Spleen (tissue), 11 donors: ENCODE measurements around the gene IL10. TPM values are rescaled to one million over a fixed set of nuclear protein-coding genes. Genes with fewer than 3 reads are reported as not detected.
A peak's percentile ranks its signal among the peaks of the same experiment; 100 is the strongest.

Experiments
- DNase-seq: peaks from one replicate; pipeline ENCODE4 v3.0.0-alpha.2; 2020
- H3K27ac ChIP-seq, 8 donors: fragments of 200-600 bp; sonication (generic) in 7 of 8; 1 replicate in 4 of 8; 2 replicates in 4 of 8; pipeline versions ENCODE4 v1.5.0 to v1.8.0; 2016 to 2021; ENCODE audit warnings: inconsistent platforms in 4 of 8, mild to moderate bottlenecking in 4 of 8, moderate library complexity in 1 of 8
- H3K27me3 ChIP-seq, 7 donors: fragments of 200-600 bp; sonication (generic) in 6 of 7; replicated peaks in 1 of 7; 1 replicate in 4 of 7; 2 replicates in 3 of 7; pipeline versions ENCODE4 v1.5.0 to v1.8.0; 2016 to 2021; ENCODE audit warnings: inconsistent platforms in 3 of 7, mild to moderate bottlenecking in 1 of 7
- H3K36me3 ChIP-seq, 6 donors: fragments of 200-600 bp; sonication (generic) in 5 of 6; 1 replicate in 4 of 6; 2 replicates in 2 of 6; pipeline versions ENCODE4 v1.5.0 to v1.8.0; 2016 to 2021; ENCODE audit warnings: inconsistent platforms in 2 of 6
- H3K4me1 ChIP-seq, 6 donors: fragments of 200-600 bp; sonication (generic) in 5 of 6; 1 replicate in 3 of 6; 2 replicates in 3 of 6; pipeline versions ENCODE4 v1.5.0 to v1.8.0; 2016 to 2021; ENCODE audit warnings: inconsistent platforms in 3 of 6
- H3K4me3 ChIP-seq, 8 donors: fragments of 200-600 bp; sonication (generic) in 7 of 8; 1 replicate in 4 of 8; 2 replicates in 4 of 8; pipeline versions ENCODE4 v1.5.0 to v1.8.0; 2016 to 2021; ENCODE audit warnings: inconsistent platforms in 4 of 8, mild to moderate bottlenecking in 4 of 8, moderate library complexity in 2 of 8
- H3K9me3 ChIP-seq, 8 donors: fragments of 200-600 bp; sonication (generic) in 7 of 8; 1 replicate in 4 of 8; 2 replicates in 4 of 8; pipeline versions ENCODE4 v1.5.0 to v1.8.0; 2016 to 2021; ENCODE audit warnings: inconsistent platforms in 4 of 8
- POLR2A ChIP-seq, 3 donors: fragments of 450-650 bp; IDR thresholded peaks; one replicate each; pipeline ENCODE4 v1.5.1; 2017; ENCODE audit warnings: antibody characterized with exemption in 3 of 3, mild to moderate bottlenecking in 1 of 3
- POLR2AphosphoS5 ChIP-seq, 3 donors: sonication (generic); formaldehyde crosslinking; IDR thresholded peaks; one replicate each; pipeline ENCODE4 v1.5.1; 2017; ENCODE audit warnings: antibody characterized with exemption in 3 of 3
- WGBS, 5 donors: extraction: QIAGEN DNeasy Blood & Tissue Kit in 3 of 5; methylation state at CpG; one replicate each; pipeline versions ENCODE4 v1.1.5 to v1.1.7; 2013 to 2018; 5-methylcytosine and 5-hydroxymethylcytosine counted together
- intact Hi-C: fragments of 100-400 bp; cut with DNase I; formaldehyde crosslinking; loops from one replicate; pipeline ENCODE4 v1.15.0; 2023; ENCODE audit warnings: low total_unique reads
- polyA plus RNA-seq, 3 donors: library from polyadenylated mRNA; stranded (reverse); fragments of 200-250 nt; gene quantifications; one replicate each; pipeline ENCODE4 v1.2.1, GENCODE V29; 2013
- total RNA-seq, 7 donors: library from RNA; depleted of rRNA in 3 of 7; stranded (reverse); fragments of >200 nt in 3 of 7; fragmentation: NEBNext Ultra II Directional in 4 of 7; extraction: Animal tissue kit (Norgen Biotek cat#: 25700) in 4 of 7; gene quantifications; one replicate each; pipeline versions ENCODE4 v1.1.0 to v1.2.1, GENCODE V29; 2016 to 2021
- TF ChIP-seq, protein P1 (sequence below), 11 experiments: fragments of 200-600 bp in 7 of 11; fragments of 450-650 bp in 4 of 11; sonication (generic) in 4 of 11; IDR thresholded peaks in 8 of 11; conservative IDR thresholded peaks in 3 of 11; 1 replicate in 7 of 11; 2 replicates in 4 of 11; pipeline versions ENCODE4 v1.4.0 to v1.8.0; 2016 to 2021; ENCODE audit warnings: antibody characterized with exemption in 11 of 11, inconsistent platforms in 4 of 11, mild to moderate bottlenecking in 1 of 11
- donor health status: healthy with polysubstance abuse.
- donor health status: DM: no; HTN: no; CAD: no; lungs with moderate emphysema.
- donor health status: DM: no; HTN: no; CAD: no.
- donor health status: Bipolar disorder and iron deficiency.
- donor health status: healthy.
- donor health status: DM: no; HTN: no; CAD: no.
- donor health status: DM: yes; HTN: yes; CAD: no.

IL10 gene
- total and polyA plus RNA-seq, 10 donors = 3.0 to 23.2 (median 5.2) TPM

- no peak for DNase-seq
- Histone ChIP-seq H3K4me3 (no peak overlapping the region), H3K4me1 (peaks cover 0 to 38% (median 18%) of the 10 kb centered on the region in 6 donors), H3K36me3 (no peaks in the 10 kb centered on the region), H3K9me3 (no peaks in the 10 kb centered on the region), H3K27ac (no peak overlapping the region), H3K27me3 (no peaks in the 10 kb centered on the region)
- TF ChIP-seq POLR2A (IDR thresholded peaks at IDR 0.05) (no peak), POLR2AphosphoS5 (IDR thresholded peaks at IDR 0.05) (no peak)
- TF ChIP-seq, protein P1, sequence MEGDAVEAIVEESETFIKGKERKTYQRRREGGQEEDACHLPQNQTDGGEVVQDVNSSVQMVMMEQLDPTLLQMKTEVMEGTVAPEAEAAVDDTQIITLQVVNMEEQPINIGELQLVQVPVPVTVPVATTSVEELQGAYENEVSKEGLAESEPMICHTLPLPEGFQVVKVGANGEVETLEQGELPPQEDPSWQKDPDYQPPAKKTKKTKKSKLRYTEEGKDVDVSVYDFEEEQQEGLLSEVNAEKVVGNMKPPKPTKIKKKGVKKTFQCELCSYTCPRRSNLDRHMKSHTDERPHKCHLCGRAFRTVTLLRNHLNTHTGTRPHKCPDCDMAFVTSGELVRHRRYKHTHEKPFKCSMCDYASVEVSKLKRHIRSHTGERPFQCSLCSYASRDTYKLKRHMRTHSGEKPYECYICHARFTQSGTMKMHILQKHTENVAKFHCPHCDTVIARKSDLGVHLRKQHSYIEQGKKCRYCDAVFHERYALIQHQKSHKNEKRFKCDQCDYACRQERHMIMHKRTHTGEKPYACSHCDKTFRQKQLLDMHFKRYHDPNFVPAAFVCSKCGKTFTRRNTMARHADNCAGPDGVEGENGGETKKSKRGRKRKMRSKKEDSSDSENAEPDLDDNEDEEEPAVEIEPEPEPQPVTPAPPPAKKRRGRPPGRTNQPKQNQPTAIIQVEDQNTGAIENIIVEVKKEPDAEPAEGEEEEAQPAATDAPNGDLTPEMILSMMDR (IDR thresholded peaks at IDR 0.05 in 8 of 11, conservative IDR thresholded peaks at IDR 0.05 in 3 of 11) = no peak
- intact Hi-C loops = no loop called here
- 89 to 98% (median 97%) methylated on average over 1 of the region's 1 CpG for WGBS, 5 donors
Observed at GRCh38 chr1:206745301-206745700, 27.0 kb downstream of the IL10 start.

DNA sequence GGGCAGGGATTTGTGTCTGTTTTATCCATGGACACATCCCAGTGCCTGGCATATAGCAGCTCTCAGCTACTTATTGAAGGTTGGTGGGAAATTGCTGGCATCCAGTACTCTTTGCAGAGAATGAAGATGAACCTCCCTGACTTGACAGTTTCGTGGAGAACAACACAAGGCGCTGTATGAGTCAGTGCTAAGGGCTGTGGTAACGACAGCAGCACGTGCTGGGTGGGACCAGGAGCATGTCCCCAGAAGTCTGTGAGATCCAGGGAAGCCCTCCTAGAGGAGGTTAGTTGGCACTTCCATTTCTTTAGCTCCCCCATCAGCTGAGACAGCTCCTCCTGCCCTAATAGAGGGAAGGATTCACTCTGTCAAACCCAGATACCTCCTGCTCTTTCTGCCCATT is 27.6 kb downstream of the IL10 start:
- H3K27ac ChIP-seq = no peak overlapping the region
- H3K9me3 ChIP-seq = no peaks in the 10 kb centered on the region
- TF ChIP-seq POLR2A (IDR thresholded peaks at IDR 0.05) (no peak), POLR2AphosphoS5 (IDR thresholded peaks at IDR 0.05) (peak in 1 of 3 donors; percentile 2)
- no peak overlapping the region for H3K4me3 ChIP-seq
- no peak for DNase-seq
- H3K36me3 ChIP-seq = no peaks in the 10 kb centered on the region
- WGBS, 5 donors = 51 to 66% (median 57%) methylated on average over 4 of the region's 4 CpGs
- no peaks in the 10 kb centered on the region for H3K27me3 ChIP-seq
- intact Hi-C loops = no loop called here
- peaks cover under 1 to 44% (median 24%) of the 10 kb centered on the region in 6 donors for H3K4me1 ChIP-seq

DNA sequence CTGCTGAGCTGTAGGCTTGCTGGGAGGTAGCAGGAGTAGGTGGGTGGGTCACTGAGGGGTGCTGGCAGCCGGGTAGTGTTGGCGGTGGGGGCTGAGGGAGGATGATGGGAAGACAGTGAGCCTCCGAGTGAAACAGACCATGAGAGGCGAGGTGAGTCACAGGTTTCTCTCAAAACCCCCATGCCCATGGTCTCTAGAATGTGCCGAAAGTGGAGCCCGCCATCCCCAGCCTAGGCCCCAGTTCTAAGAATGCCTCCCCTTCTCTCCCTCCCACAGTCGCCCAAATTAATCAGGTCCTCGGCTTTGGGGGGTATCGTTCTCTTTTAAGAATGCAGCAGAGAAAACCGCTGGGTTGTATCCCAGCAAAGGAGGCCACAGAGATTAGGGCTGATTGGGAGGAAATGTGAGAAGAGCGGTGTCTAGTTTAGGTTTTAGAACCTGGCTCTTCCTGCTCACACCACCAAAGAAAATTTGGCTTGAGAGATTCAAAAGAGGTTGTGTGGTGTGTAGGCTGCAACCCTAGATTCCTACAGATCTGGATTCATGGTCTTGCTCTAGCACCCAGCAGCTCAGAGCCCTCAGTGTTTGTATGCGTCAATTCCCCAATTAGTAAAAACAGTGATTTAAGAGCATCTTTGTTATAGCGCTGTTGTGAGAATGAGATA is 29.4 kb downstream of the IL10 start:
- no peaks in the 10 kb centered on the region for H3K9me3 ChIP-seq
- H3K4me1 ChIP-seq = peaks cover 16 to 62% (median 37%) of the 10 kb centered on the region in 6 donors
- TF ChIP-seq POLR2AphosphoS5 (IDR thresholded peaks at IDR 0.05) (peak in 1 of 3 donors; percentile 7), POLR2A (IDR thresholded peaks at IDR 0.05) (no peak)
- H3K4me3 ChIP-seq = no peak overlapping the region
- WGBS, 5 donors = 70 to 79% (median 74%) methylated on average over 13 of the region's 13 CpGs
- H3K27ac ChIP-seq = no peak overlapping the region
- DNase-seq = no peak
- H3K36me3 ChIP-seq = peaks cover 0 to under 1% (median 0%) of the 10 kb centered on the region in 6 donors
- H3K27me3 ChIP-seq = no peaks in the 10 kb centered on the region
- intact Hi-C loops = no loop called here

- peaks cover 23 to 78% (median 48%) of the 10 kb centered on the region in 6 donors for H3K4me1 ChIP-seq
- TF ChIP-seq POLR2AphosphoS5 (IDR thresholded peaks at IDR 0.05) (peak in 1 of 3 donors; percentile 21), POLR2A (IDR thresholded peaks at IDR 0.05) (no peak)
- DNase-seq = no peak
- H3K4me3 ChIP-seq = no peak overlapping the region
- H3K27ac ChIP-seq = no peak overlapping the region
- no peaks in the 10 kb centered on the region for H3K27me3 ChIP-seq
- peaks cover 0 to 17% (median 0%) of the 10 kb centered on the region in 6 donors for H3K36me3 ChIP-seq
- intact Hi-C loops = no loop called here
- H3K9me3 ChIP-seq = no peaks in the 10 kb centered on the region
- WGBS, 5 donors = 73 to 85% (median 84%) methylated on average over 6 of the region's 6 CpGs
Observed at GRCh38 chr1:206741142-206741701, 31.1 kb downstream of the IL10 start.

GRCh38 chr1:206739411-206740076 is 32.8 kb downstream of the IL10 start:
- no peaks in the 10 kb centered on the region for H3K9me3 ChIP-seq
- no peak for DNase-seq
- peak overlapping the region in 7 of 8 donors; percentile 26 to 77 (median 58) for H3K27ac ChIP-seq
- H3K4me1 ChIP-seq = peaks cover 23 to 86% (median 60%) of the 10 kb centered on the region in 6 donors
- intact Hi-C loops = no loop called here
- 11 to 23% (median 21%) methylated on average over 5 of the region's 5 CpGs for WGBS, 5 donors
- no peaks in the 10 kb centered on the region for H3K27me3 ChIP-seq
- TF ChIP-seq POLR2A (IDR thresholded peaks at IDR 0.05) (no peak), POLR2AphosphoS5 (IDR thresholded peaks at IDR 0.05) (peak in 1 of 3 donors; percentile 72)
- H3K36me3 ChIP-seq = peaks cover 0 to 34% (median 0%) of the 10 kb centered on the region in 6 donors
- H3K4me3 ChIP-seq = no peak overlapping the region
